Smooth muscle cell (in vitro differentiated cells): ENCODE measurements around the gene CCDC57. TPM values are rescaled to one million over a fixed set of nuclear protein-coding genes. Genes with fewer than 3 reads are reported as not detected.

Experiments used
- DNase-seq: peaks from one replicate; lab custom pipeline; 2025; ENCODE audit not compliant: unreplicated experiment; lab: John Stamatoyannopoulos, UW
- H2AFZ ChIP-seq: fragments of 200-600 bp; sonication (generic); 2 replicates; pipeline ENCODE4 v1.6.0; 2016; ENCODE audit warnings: antibody characterized with exemption, low read depth, mild to moderate bottlenecking
- H3F3A ChIP-seq: fragments of 200-600 bp; sonication (generic); 2 replicates; pipeline ENCODE4 v1.6.0; 2017; ENCODE audit warnings: antibody characterized with exemption, low read depth
- H3K27ac ChIP-seq: fragments of 200-600 bp; sonication (generic); 2 replicates; pipeline ENCODE4 v1.5.1; 2016; ENCODE audit warnings: low read depth, mild to moderate bottlenecking
- H3K27me3 ChIP-seq: fragments of 200-600 bp; sonication (generic); 2 replicates; pipeline ENCODE4 v1.6.1; 2016; ENCODE audit warnings: low read depth, mild to moderate bottlenecking
- H3K36me3 ChIP-seq: fragments of 200-600 bp; sonication (generic); 2 replicates; pipeline ENCODE4 v1.5.1; 2016; ENCODE audit warnings: low read depth
- H3K4me1 ChIP-seq: fragments of 200-600 bp; sonication (generic); 2 replicates; pipeline ENCODE4 v1.5.1; 2016; ENCODE audit warnings: low read depth
- H3K4me2 ChIP-seq: fragments of 200-600 bp; sonication (generic); 2 replicates; pipeline ENCODE4 v1.6.0; 2016; ENCODE audit warnings: mild to moderate bottlenecking
- H3K4me3 ChIP-seq: fragments of 200-600 bp; sonication (generic); 2 replicates; pipeline ENCODE4 v1.5.1; 2016; ENCODE audit warnings: mild to moderate bottlenecking
- H3K79me2 ChIP-seq: fragments of 200-600 bp; sonication (generic); 2 replicates; pipeline ENCODE4 v1.6.0; 2016; ENCODE audit warnings: low read depth, mild to moderate bottlenecking
- H3K9ac ChIP-seq: fragments of 200-600 bp; sonication (generic); 2 replicates; pipeline ENCODE4 v1.6.0; 2016; ENCODE audit warnings: low read depth
- H3K9me3 ChIP-seq: fragments of 200-600 bp; sonication (generic); replicated peaks from 2 replicates; pipeline ENCODE4 v1.5.1; 2016; ENCODE audit warnings: low read depth
- H4K20me1 ChIP-seq: fragments of 200-600 bp; sonication (generic); 2 replicates; pipeline ENCODE4 v1.6.0; 2016; ENCODE audit warnings: low read depth
- WGBS: methylation state at CpG from one replicate; pipeline ENCODE4 v1.1.7; 2016; ENCODE audit warnings: low lambda C conversion rate; 5-methylcytosine and 5-hydroxymethylcytosine counted together
- polyA plus RNA-seq: library from polyadenylated mRNA; unstranded; fragments of >200 nt; fragmentation: Nextera tagmentation; extraction: Ambion mirVana; gene quantifications from 2 replicates; pipeline ENCODE4 v1.2.1, GENCODE V29; 2016
- total RNA-seq: library from RNA; depleted of rRNA; stranded (reverse); fragments of >200 nt; gene quantifications from 2 replicates; pipeline ENCODE4 v1.2.3, GENCODE V29; 2014
- TF ChIP-seq, protein P1 (sequence below): fragments of 200-600 bp; sonication (generic); IDR thresholded peaks from 2 replicates; pipeline ENCODE4 v1.5.1; 2017; ENCODE audit warnings: borderline replicate concordance, mild to moderate bottlenecking, antibody characterized with exemption; ENCODE audit not compliant: insufficient read depth, poor library complexity, severe bottlenecking

Gene CCDC57
- total and polyA plus RNA-seq, 2 experiments from 2014 or later = 18.3 to 23.1 TPM

- H3K4me2 ChIP-seq = no peak overlapping the region
- no peaks in the 10 kb centered on the region for H3K9me3 ChIP-seq
- H3K9ac ChIP-seq = no peak overlapping the region
- H3K79me2 ChIP-seq = peaks cover 36% of the 10 kb centered on the region
- no peaks in the 10 kb centered on the region for H3K27me3 ChIP-seq
- no peak for DNase-seq
- peak overlapping the region; percentile 54 for H3K27ac ChIP-seq
- TF ChIP-seq, protein P1, sequence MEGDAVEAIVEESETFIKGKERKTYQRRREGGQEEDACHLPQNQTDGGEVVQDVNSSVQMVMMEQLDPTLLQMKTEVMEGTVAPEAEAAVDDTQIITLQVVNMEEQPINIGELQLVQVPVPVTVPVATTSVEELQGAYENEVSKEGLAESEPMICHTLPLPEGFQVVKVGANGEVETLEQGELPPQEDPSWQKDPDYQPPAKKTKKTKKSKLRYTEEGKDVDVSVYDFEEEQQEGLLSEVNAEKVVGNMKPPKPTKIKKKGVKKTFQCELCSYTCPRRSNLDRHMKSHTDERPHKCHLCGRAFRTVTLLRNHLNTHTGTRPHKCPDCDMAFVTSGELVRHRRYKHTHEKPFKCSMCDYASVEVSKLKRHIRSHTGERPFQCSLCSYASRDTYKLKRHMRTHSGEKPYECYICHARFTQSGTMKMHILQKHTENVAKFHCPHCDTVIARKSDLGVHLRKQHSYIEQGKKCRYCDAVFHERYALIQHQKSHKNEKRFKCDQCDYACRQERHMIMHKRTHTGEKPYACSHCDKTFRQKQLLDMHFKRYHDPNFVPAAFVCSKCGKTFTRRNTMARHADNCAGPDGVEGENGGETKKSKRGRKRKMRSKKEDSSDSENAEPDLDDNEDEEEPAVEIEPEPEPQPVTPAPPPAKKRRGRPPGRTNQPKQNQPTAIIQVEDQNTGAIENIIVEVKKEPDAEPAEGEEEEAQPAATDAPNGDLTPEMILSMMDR = no peak
- WGBS = 82% methylated on average over 17 of the region's 17 CpGs
- H4K20me1 ChIP-seq = peaks cover 100% of the 10 kb centered on the region
- peaks cover 38% of the 10 kb centered on the region for H3F3A ChIP-seq
- no peaks in the 10 kb centered on the region for H3K36me3 ChIP-seq
- H2AFZ ChIP-seq = no peak overlapping the region
- H3K4me3 ChIP-seq = no peak overlapping the region
- peaks cover 3% of the 10 kb centered on the region for H3K4me1 ChIP-seq
Observed at GRCh38 chr17:82239401-82239925, 26.8 kb upstream of the CCDC57 start.

- peak overlapping the region; percentile 5 for H3K27ac ChIP-seq
- H3K4me1 ChIP-seq = peaks cover 3% of the 10 kb centered on the region
- no peak overlapping the region for H3K4me2 ChIP-seq
- no peak for DNase-seq
- H3K9ac ChIP-seq = no peak overlapping the region
- H3K4me3 ChIP-seq = no peak overlapping the region
- H3K79me2 ChIP-seq = peaks cover 45% of the 10 kb centered on the region
- no peaks in the 10 kb centered on the region for H3K36me3 ChIP-seq
- H3F3A ChIP-seq = peaks cover 30% of the 10 kb centered on the region
- WGBS = 86% methylated on average over 33 of the region's 33 CpGs
- no peaks in the 10 kb centered on the region for H3K9me3 ChIP-seq
- TF ChIP-seq, protein P1 = no peak
- no peak overlapping the region for H2AFZ ChIP-seq
- H4K20me1 ChIP-seq = peaks cover 100% of the 10 kb centered on the region
- no peaks in the 10 kb centered on the region for H3K27me3 ChIP-seq
Observed at GRCh38 chr17:82238472-82239201, 26.0 kb upstream of the CCDC57 start.

DNA sequence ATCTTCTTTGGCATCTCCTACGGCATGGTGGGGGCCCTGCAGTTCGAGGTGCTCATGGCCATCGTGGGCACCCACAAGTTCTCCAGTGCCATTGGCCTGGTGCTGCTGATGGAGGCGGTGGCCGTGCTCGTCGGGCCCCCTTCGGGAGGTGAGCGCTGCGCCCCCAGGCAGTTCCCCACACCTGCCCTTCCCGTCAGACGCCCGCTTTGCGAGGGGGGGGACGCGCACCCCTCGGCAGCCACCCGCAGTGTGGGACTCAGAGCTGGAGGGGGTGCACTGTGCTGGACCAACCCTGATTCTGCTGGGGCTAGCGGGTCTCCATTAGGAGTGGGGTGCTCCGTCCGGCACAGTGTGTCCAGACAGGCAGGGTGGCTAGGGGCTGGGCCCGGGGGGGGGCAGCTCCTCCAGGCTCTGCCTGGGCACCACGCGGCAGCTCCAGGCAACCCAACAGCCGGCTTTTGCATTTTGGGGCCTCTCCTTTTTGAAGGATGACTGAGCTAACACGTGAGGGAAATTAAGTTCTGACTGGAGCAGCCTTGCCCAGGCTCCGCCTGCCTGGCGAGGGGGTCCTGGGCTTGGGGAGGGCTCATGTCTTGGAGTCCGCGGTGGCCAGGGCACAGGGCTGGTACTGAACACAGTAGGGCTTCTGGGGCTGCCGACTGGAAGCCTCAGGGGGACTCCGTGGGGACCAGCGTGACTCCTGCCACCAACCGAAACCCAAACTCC, 25.3 kb upstream of the CCDC57 start:
- TF ChIP-seq, protein P1 = no peak
- no peaks in the 10 kb centered on the region for H3K36me3 ChIP-seq

More for the DNA sequence above, 25.3 kb upstream of the CCDC57 start:
- peaks cover 27% of the 10 kb centered on the region for H3F3A ChIP-seq
- WGBS = 93% methylated on average over 34 of the region's 34 CpGs
- H3K79me2 ChIP-seq = peaks cover 52% of the 10 kb centered on the region
- no peaks in the 10 kb centered on the region for H3K27me3 ChIP-seq
- H3K4me2 ChIP-seq = no peak overlapping the region
- no peak overlapping the region for H2AFZ ChIP-seq
- no peak overlapping the region for H3K4me3 ChIP-seq
- peak overlapping the region; percentile 5 for H3K27ac ChIP-seq
- H3K4me1 ChIP-seq = peaks cover 3% of the 10 kb centered on the region
- DNase-seq = no peak
- no peak overlapping the region for H3K9ac ChIP-seq
- H4K20me1 ChIP-seq = peaks cover 100% of the 10 kb centered on the region
- no peaks in the 10 kb centered on the region for H3K9me3 ChIP-seq
